Testis (tissue), 3 donors: ENCODE measurements around the gene PPP1R14B. TPM values are rescaled to one million over a fixed set of nuclear protein-coding genes. Genes with fewer than 3 reads are reported as not detected.

Experiments
- DNase-seq: peaks from one replicate; pipeline ENCODE4 v3.0.0-alpha.2; 2019
- H3K27ac ChIP-seq, 2 donors: fragments of 200-600 bp; sonication (generic); one replicate each; pipeline ENCODE4 v1.5.1; 2019
- H3K27me3 ChIP-seq: fragments of 200-600 bp; sonication (generic); one replicate; pipeline ENCODE4 v1.5.1; 2019
- H3K36me3 ChIP-seq: fragments of 200-600 bp; sonication (generic); one replicate; pipeline ENCODE4 v1.5.1; 2017; ENCODE audit warnings: low read depth; ENCODE audit errors: missing control alignments
- H3K4me1 ChIP-seq: fragments of 200-600 bp; sonication (generic); one replicate; pipeline ENCODE4 v1.5.1; 2019
- H3K4me3 ChIP-seq, 2 donors: fragments of 200-600 bp; sonication (generic); one replicate each; pipeline ENCODE4 v1.5.1; 2017 to 2019
- H3K9me3 ChIP-seq: fragments of 200-600 bp; sonication (generic); one replicate; pipeline ENCODE4 v1.5.1; 2017
- CTCF ChIP-seq, 3 experiments: fragments of 450-650 bp in 2 of 3; fragments of 200-600 bp in 1 of 3; sonication (generic) in 1 of 3; IDR thresholded peaks; one replicate each; pipeline ENCODE4 v1.5.1; 2016 to 2019; ENCODE audit warnings: antibody characterized with exemption in 3 of 3, mild to moderate bottlenecking in 2 of 3, moderate library complexity in 1 of 3
- POLR2A ChIP-seq: fragments of 450-650 bp; IDR thresholded peaks from one replicate; pipeline ENCODE4 v1.6.1; 2017; ENCODE audit warnings: antibody characterized with exemption, mild to moderate bottlenecking, moderate library complexity
- WGBS, 2 donors: methylation state at CpG; one replicate each; pipeline ENCODE4 v1.1.5; 2018; 5-methylcytosine and 5-hydroxymethylcytosine counted together
- intact Hi-C: fragments of 100-400 bp; cut with DNase I; formaldehyde crosslinking; loops from one replicate; pipeline ENCODE4 v1.15.1; 2023; ENCODE audit warnings: low total_unique reads
- polyA plus RNA-seq: library from polyadenylated mRNA; stranded (reverse); fragments of 350-450 nt; fragmentation: Illumina TruSeq; extraction: RNeasy Lipid Tissue Mini Kit (QIAGEN cat#74804); gene quantifications from one replicate; pipeline ENCODE4 v1.2.3, GENCODE V29; 2014; ENCODE audit warnings: low read depth, low replicate concordance; ENCODE audit not compliant: insufficient read depth
- total RNA-seq, 2 donors: library from RNA; depleted of rRNA; stranded (reverse); fragments of >200 nt; gene quantifications; one replicate each; pipeline ENCODE4 v1.2.3, GENCODE V29; 2016

The PPP1R14B gene
- total and polyA plus RNA-seq, 3 donors from 2014 or later = 53.4 to 72.0 (median 67.3) TPM

GRCh38 chr11:64218628-64219353, 28.0 kb downstream of the PPP1R14B start:
- Histone ChIP-seq H3K4me1 (peaks cover 7% of the 10 kb centered on the region), H3K27me3 (no peaks in the 10 kb centered on the region), H3K4me3 (no peak overlapping the region), H3K36me3 (no peaks in the 10 kb centered on the region), H3K27ac (no peak overlapping the region), H3K9me3 (no peaks in the 10 kb centered on the region)
- TF ChIP-seq POLR2A (no peak), CTCF (IDR thresholded peaks at IDR 0.05) (no peak)
- DNase-seq = no peak
- intact Hi-C loops = no loop called here
- WGBS, 2 donors = 64 to 78% methylated on average over 10 to 11 of the region's 11 CpGs

- TF ChIP-seq CTCF (IDR thresholded peaks at IDR 0.05) (no peak), POLR2A (no peak)
- no peaks in the 10 kb centered on the region for H3K9me3 ChIP-seq
- WGBS, 2 donors = 90 to 95% methylated on average over 6 of the region's 6 CpGs
Observed at GRCh38 chr11:64216879-64217278, 29.9 kb downstream of the PPP1R14B start.

GRCh38 chr11:64211181-64211872, 35.4 kb downstream of the PPP1R14B start:
- Histone ChIP-seq H3K9me3 (no peaks in the 10 kb centered on the region), H3K4me3 (no peak overlapping the region), H3K4me1 (peaks cover 6% of the 10 kb centered on the region), H3K27me3 (no peaks in the 10 kb centered on the region), H3K27ac (no peak overlapping the region), H3K36me3 (no peaks in the 10 kb centered on the region)
- DNase-seq = no peak
- WGBS, 2 donors = 81 to 88% methylated on average over 15 to 30 of the region's 30 CpGs
- TF ChIP-seq CTCF (IDR thresholded peaks at IDR 0.05) (no peak), POLR2A (no peak)
- intact Hi-C loops = no loop called here

More at GRCh38 chr11:64216879-64217278, 29.9 kb downstream of the PPP1R14B start:
- intact Hi-C loops = no loop called here
- H3K36me3 ChIP-seq = no peaks in the 10 kb centered on the region
- H3K27ac ChIP-seq = no peak overlapping the region
- DNase-seq = no peak
- H3K4me1 ChIP-seq = no peaks in the 10 kb centered on the region
- H3K27me3 ChIP-seq = no peaks in the 10 kb centered on the region
- no peak overlapping the region for H3K4me3 ChIP-seq

GRCh38 chr11:64210301-64211020, 36.3 kb downstream of the PPP1R14B start:
- intact Hi-C loops = no loop called here
- H3K36me3 ChIP-seq = no peaks in the 10 kb centered on the region
- WGBS, 2 donors = 94 to 95% methylated on average over 22 to 24 of the region's 24 CpGs

More at GRCh38 chr11:64210301-64211020, 36.3 kb downstream of the PPP1R14B start:
- no peaks in the 10 kb centered on the region for H3K27me3 ChIP-seq
- TF ChIP-seq CTCF (IDR thresholded peaks at IDR 0.05) (no peak), POLR2A (no peak)
- peaks cover 6% of the 10 kb centered on the region for H3K4me1 ChIP-seq
- no peak overlapping the region for H3K4me3 ChIP-seq
- no peak overlapping the region for H3K27ac ChIP-seq
- H3K9me3 ChIP-seq = no peaks in the 10 kb centered on the region
- no peak for DNase-seq
